BLaER1 (cell line): ENCODE measurements around the gene SORBS2.

ENCODE experiments used
- H3K27ac ChIP-seq: shearing (Covaris generic); formaldehyde crosslinking; 2 replicates; pipeline ENCODE4 v1.8.1; 2022
- H3K27me3 ChIP-seq: shearing (Covaris generic); formaldehyde crosslinking; 2 replicates; pipeline ENCODE4 v1.8.1; 2022
- H3K36me3 ChIP-seq: shearing (Covaris generic); formaldehyde crosslinking; 2 replicates; pipeline ENCODE4 v1.8.1; 2022
- H3K4me1 ChIP-seq: shearing (Covaris generic); formaldehyde crosslinking; 2 replicates; pipeline ENCODE4 v1.8.1; 2022
- H3K4me2 ChIP-seq: shearing (Covaris generic); formaldehyde crosslinking; 2 replicates; pipeline ENCODE4 v1.8.1; 2022
- H3K4me3 ChIP-seq: shearing (Covaris generic); formaldehyde crosslinking; 2 replicates; pipeline ENCODE4 v1.8.1; 2022
- H3K9ac ChIP-seq: shearing (Covaris generic); formaldehyde crosslinking; 2 replicates; pipeline ENCODE4 v1.8.1; 2022
- H3K9me3 ChIP-seq: shearing (Covaris generic); formaldehyde crosslinking; 2 replicates; pipeline ENCODE4 v1.8.1; 2022
- H4K20me1 ChIP-seq: shearing (Covaris generic); formaldehyde crosslinking; 2 replicates; pipeline ENCODE4 v1.8.1; 2022
- Cebpa-rat ChIP-seq: shearing (Covaris generic); IDR thresholded peaks from 2 replicates; pipeline ENCODE4 v1.8.1; 2022

SORBS2 gene

GRCh38 chr4:185825737-185826136 is 13.7 kb upstream of the SORBS2 start:
- Histone ChIP-seq H3K4me1 (peaks cover 12% of the 10 kb centered on the region), H3K9me3 (peaks cover 5% of the 10 kb centered on the region; the same call in 1 of the 2 replicates), H3K9ac (no peak overlapping the region), H3K36me3 (no peaks in the 10 kb centered on the region), H3K27me3 (no peaks in the 10 kb centered on the region), H3K4me3 (no peak overlapping the region), H3K27ac (no peak overlapping the region), H4K20me1 (no peaks in the 10 kb centered on the region), H3K4me2 (no peak overlapping the region)
- TF ChIP-seq Cebpa-rat, result no peak

- Histone ChIP-seq H3K36me3 (no peaks in the 10 kb centered on the region), H3K4me2 (no peak overlapping the region), H3K9me3 (no peaks in the 10 kb centered on the region), H4K20me1 (no peaks in the 10 kb centered on the region), H3K27me3 (no peaks in the 10 kb centered on the region), H3K4me3 (no peak overlapping the region), H3K4me1 (0 out of 2 replicates have a peak, but pooled peaks cover 4% of the 10 kb centered on the region), H3K9ac (no peak overlapping the region), H3K27ac (no peak overlapping the region)
- no peak for TF ChIP-seq Cebpa-rat
These were observed 10.8 kb upstream of the SORBS2 start for GRCh38 chr4:185822791-185823190.

- Histone ChIP-seq H3K9ac (no peak overlapping the region), H3K27me3 (no peaks in the 10 kb centered on the region), H3K4me1 (0 out of 2 replicates have a peak, but pooled peaks cover 4% of the 10 kb centered on the region), H3K27ac (no peak overlapping the region; the same call in 1 of the 2 replicates), H3K9me3 (no peaks in the 10 kb centered on the region), H3K36me3 (no peaks in the 10 kb centered on the region), H3K4me3 (no peak overlapping the region), H3K4me2 (no peak overlapping the region), H4K20me1 (no peaks in the 10 kb centered on the region)
- no peak for TF ChIP-seq Cebpa-rat
These were observed 9.0 kb upstream of the SORBS2 start for GRCh38 chr4:185821029-185821419.

- no peak for TF ChIP-seq Cebpa-rat
- Histone ChIP-seq H3K27ac (no peak overlapping the region), H3K4me3 (no peak overlapping the region), H3K27me3 (no peaks in the 10 kb centered on the region), H3K36me3 (no peaks in the 10 kb centered on the region), H3K9ac (no peak overlapping the region), H4K20me1 (no peaks in the 10 kb centered on the region), H3K4me2 (no peak overlapping the region), H3K4me1 (0 out of 2 replicates have a peak, but pooled peaks cover 4% of the 10 kb centered on the region), H3K9me3 (no peaks in the 10 kb centered on the region)
These were observed 8.4 kb upstream of the SORBS2 start for GRCh38 chr4:185820146-185821028.

- Histone ChIP-seq H3K9ac (no peak overlapping the region), H3K9me3 (no peaks in the 10 kb centered on the region), H3K4me2 (no peak overlapping the region), H3K4me3 (no peak overlapping the region), H3K4me1 (0 out of 2 replicates have a peak, but pooled peaks cover 4% of the 10 kb centered on the region), H3K27me3 (no peaks in the 10 kb centered on the region), H3K27ac (no peak overlapping the region), H4K20me1 (no peaks in the 10 kb centered on the region), H3K36me3 (no peaks in the 10 kb centered on the region)
- TF ChIP-seq Cebpa-rat, result no peak
These were observed 7.2 kb upstream of the SORBS2 start for GRCh38 chr4:185819144-185819543.

GRCh38 chr4:185817403-185817818 is 5.4 kb upstream of the SORBS2 start:
- H3K27me3 ChIP-seq, result no peaks in the 10 kb centered on the region
- no peaks in the 10 kb centered on the region for H3K36me3 ChIP-seq
- H3K4me1 ChIP-seq, result peaks cover 16% of the 10 kb centered on the region
- H3K4me3 ChIP-seq, result no peak overlapping the region
- no peak for TF ChIP-seq Cebpa-rat
- H3K9me3 ChIP-seq, result no peaks in the 10 kb centered on the region
- H3K9ac ChIP-seq, result no peak overlapping the region
- H4K20me1 ChIP-seq, result no peaks in the 10 kb centered on the region
- H3K4me2 ChIP-seq, result no peak overlapping the region
- H3K27ac ChIP-seq, result no peak overlapping the region

- no peaks in the 10 kb centered on the region for H4K20me1 ChIP-seq
- H3K36me3 ChIP-seq, result no peaks in the 10 kb centered on the region
- H3K9ac ChIP-seq, result no peak overlapping the region
- no peaks in the 10 kb centered on the region for H3K9me3 ChIP-seq
- peaks cover 48% of the 10 kb centered on the region for H3K4me1 ChIP-seq
- no peak for TF ChIP-seq Cebpa-rat
- H3K4me2 ChIP-seq, result peak overlapping the region; percentile 85; the same call in 1 of the 2 replicates
- no peak overlapping the region for H3K27ac ChIP-seq
- no peak overlapping the region for H3K4me3 ChIP-seq
- no peaks in the 10 kb centered on the region for H3K27me3 ChIP-seq
These were observed 1.1 kb upstream of the SORBS2 start for GRCh38 chr4:185813133-185813532.

- H3K36me3 ChIP-seq, result no peaks in the 10 kb centered on the region
- H3K9ac ChIP-seq, result peak overlapping the region; percentile 36; the same call in 1 of the 2 replicates
- TF ChIP-seq Cebpa-rat, result no peak
- H3K4me1 ChIP-seq, result peaks cover 48% of the 10 kb centered on the region
- H4K20me1 ChIP-seq, result no peaks in the 10 kb centered on the region
- peak overlapping the region; percentile 61 for H3K4me3 ChIP-seq
- no peaks in the 10 kb centered on the region for H3K27me3 ChIP-seq
- no peaks in the 10 kb centered on the region; the same call in 1 of the 2 replicates for H3K9me3 ChIP-seq
- H3K27ac ChIP-seq, result peak overlapping the region; percentile 25; the same call in 1 of the 2 replicates
- H3K4me2 ChIP-seq, result peak overlapping the region; percentile 85
These were observed 1.1 kb downstream of the SORBS2 start for GRCh38 chr4:185810746-185811508.

- Histone ChIP-seq H3K27ac (no peak overlapping the region), H3K9me3 (no peaks in the 10 kb centered on the region; the same call in 1 of the 2 replicates), H3K9ac (no peak overlapping the region), H4K20me1 (no peaks in the 10 kb centered on the region), H3K4me2 (peak overlapping the region; percentile 85), H3K4me3 (no peak overlapping the region), H3K27me3 (no peaks in the 10 kb centered on the region), H3K4me1 (peaks cover 48% of the 10 kb centered on the region), H3K36me3 (no peaks in the 10 kb centered on the region)
- TF ChIP-seq Cebpa-rat, result no peak
These were observed 2.4 kb downstream of the SORBS2 start for GRCh38 chr4:185809533-185810071.
